Loucy (cell line): ENCODE results near the gene PPTC7.

Experiments used
- EZH2phosphoT487 ChIP-seq: fragments of 200-600 bp; IDR thresholded peaks from 2 replicates; pipeline ENCODE4 v1.6.1; 2018; ENCODE audit warnings: antibody characterized with exemption, mild to moderate bottlenecking, moderate library complexity, borderline replicate concordance
- TF ChIP-seq, protein P1 (sequence below): fragments of 200-600 bp; sonication (generic); conservative IDR thresholded peaks from 2 replicates; pipeline ENCODE4 v1.5.1; 2014; ENCODE audit warnings: mild to moderate bottlenecking, antibody characterized with exemption, low read length

DNA sequence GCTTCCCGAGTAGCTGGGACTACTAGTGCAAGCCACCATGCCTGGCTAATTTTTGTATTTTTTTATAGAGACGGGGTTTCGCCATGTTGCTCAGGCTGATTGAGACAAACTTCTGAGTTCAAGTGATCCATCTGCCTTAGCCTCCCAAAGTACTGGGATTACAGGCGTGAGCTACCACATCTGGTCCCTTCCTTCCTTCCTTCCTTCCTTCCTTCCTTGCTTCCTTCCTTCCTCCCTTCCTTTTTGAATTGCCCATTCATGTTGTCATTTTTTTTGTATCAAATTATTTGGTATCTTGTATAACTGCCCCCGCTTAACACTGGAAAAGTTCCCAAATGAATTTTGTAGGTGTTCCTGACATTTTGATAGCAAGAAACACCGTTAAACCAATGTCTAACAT lies 69.3 kb downstream of the PPTC7 start:
- TF ChIP-seq, protein P1, sequence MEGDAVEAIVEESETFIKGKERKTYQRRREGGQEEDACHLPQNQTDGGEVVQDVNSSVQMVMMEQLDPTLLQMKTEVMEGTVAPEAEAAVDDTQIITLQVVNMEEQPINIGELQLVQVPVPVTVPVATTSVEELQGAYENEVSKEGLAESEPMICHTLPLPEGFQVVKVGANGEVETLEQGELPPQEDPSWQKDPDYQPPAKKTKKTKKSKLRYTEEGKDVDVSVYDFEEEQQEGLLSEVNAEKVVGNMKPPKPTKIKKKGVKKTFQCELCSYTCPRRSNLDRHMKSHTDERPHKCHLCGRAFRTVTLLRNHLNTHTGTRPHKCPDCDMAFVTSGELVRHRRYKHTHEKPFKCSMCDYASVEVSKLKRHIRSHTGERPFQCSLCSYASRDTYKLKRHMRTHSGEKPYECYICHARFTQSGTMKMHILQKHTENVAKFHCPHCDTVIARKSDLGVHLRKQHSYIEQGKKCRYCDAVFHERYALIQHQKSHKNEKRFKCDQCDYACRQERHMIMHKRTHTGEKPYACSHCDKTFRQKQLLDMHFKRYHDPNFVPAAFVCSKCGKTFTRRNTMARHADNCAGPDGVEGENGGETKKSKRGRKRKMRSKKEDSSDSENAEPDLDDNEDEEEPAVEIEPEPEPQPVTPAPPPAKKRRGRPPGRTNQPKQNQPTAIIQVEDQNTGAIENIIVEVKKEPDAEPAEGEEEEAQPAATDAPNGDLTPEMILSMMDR: no peak
- TF ChIP-seq EZH2phosphoT487: no peak
